HCT116 (cell line): ENCODE results near the gene CEND1. TPM values are rescaled to one million over a fixed set of nuclear protein-coding genes. Genes with fewer than 3 reads are reported as not detected.
A peak's percentile ranks its signal among the peaks of the same experiment; 100 is the strongest.

ENCODE experiments used
- ATAC-seq: fragments of 200-7000 bp; cut with Tn5 transposase; 2 replicates; pipeline ENCODE4 v1.9.1; 2020; ENCODE audit warnings: mild to moderate bottlenecking, moderate library complexity
- BruUV-seq: library from RNA; stranded (reverse); fragments of 400-500 nt; replicated peaks from 2 replicates; lab custom pipeline; 2021; lab: Mats Ljungman, UMichigan
- CTCF ChIA-PET: fragments of 300-600 bp; sonication (Branson Sonifier 250); formaldehyde crosslinking; loops from one replicate; lab custom pipeline; 2021; ENCODE audit warnings: antibody characterized with exemption; lab: Charles Lee
- POLR2A ChIA-PET: fragments of 300-600, 350-600 bp; sonication (Branson Sonifier 250); formaldehyde crosslinking; loops from one replicate; lab custom pipeline; 2021; ENCODE audit warnings: antibody characterized with exemption; lab: Charles Lee
- RAD21 ChIA-PET, 2 experiments: fragments of 300-600 bp; sonication (Branson Sonifier 250); formaldehyde crosslinking; loops; one replicate each; lab custom pipeline; 2023; ENCODE audit warnings: low total read pairs in 2 of 2; ENCODE audit not compliant: uncharacterized antibody in 2 of 2, unreplicated experiment in 2 of 2, low non-redundant PET in 1 of 2; lab: Charles Lee
- DNase-seq: peaks from one replicate; pipeline ENCODE4 v3.0.0-alpha.2; 2010; ENCODE audit warnings: low read depth, low spot score
- H2AFZ ChIP-seq: fragments of 200-600 bp; shearing (Covaris generic), sonication (generic); 2 replicates; pipeline ENCODE4 v1.6.1; 2017; ENCODE audit warnings: low read depth, mixed run types, mixed read lengths, antibody characterized with exemption, low read length; ENCODE audit not compliant: poor library complexity, severe bottlenecking
- H3K27ac ChIP-seq: 2 replicates; pipeline ENCODE4 v1.5.1; 2012; ENCODE audit warnings: low read depth, low read length
- H3K27me3 ChIP-seq: fragments of 200-600 bp; sonication (generic); 2 replicates; pipeline ENCODE4 v1.6.1; 2016; ENCODE audit warnings: mixed run types, low read length, mixed read lengths; ENCODE audit not compliant: insufficient read depth
- H3K36me3 ChIP-seq, 2 experiments: fragments of 200-500 bp in 1 of 2; fragments of 200-600 bp in 1 of 2; sonication (Bioruptor generic) in 1 of 2; sonication (generic) in 1 of 2; 2 replicates each; pipeline versions ENCODE4 v1.5.1 to v1.6.1; 2014 to 2016; ENCODE audit warnings: low read length in 2 of 2, inconsistent platforms in 1 of 2, mixed read lengths in 1 of 2, mixed run types in 1 of 2; ENCODE audit not compliant: insufficient read depth in 2 of 2, control insufficient read depth in 1 of 2
- H3K4me1 ChIP-seq, 2 experiments: fragments of 200-600 bp in 1 of 2; sonication (generic) in 1 of 2; 2 replicates each; pipeline versions ENCODE4 v1.5.1 to v1.6.1; 2012 to 2017; ENCODE audit warnings: low read length in 2 of 2, inconsistent platforms in 1 of 2, mild to moderate bottlenecking in 1 of 2, mixed read lengths in 1 of 2, mixed run types in 1 of 2, moderate library complexity in 1 of 2; ENCODE audit not compliant: insufficient read depth in 2 of 2, control insufficient read depth in 1 of 2
- H3K4me2 ChIP-seq: fragments of 200-600 bp; sonication (generic); 2 replicates; pipeline ENCODE4 v1.6.1; 2017; ENCODE audit warnings: mixed run types, low read length, mixed read lengths
- H3K4me3 ChIP-seq, 2 experiments: fragments of 200-600 bp in 1 of 2; sonication (generic) in 1 of 2; replicated peaks in 1 of 2; 2 replicates each; pipeline ENCODE4 v1.5.1; 2011 to 2016; ENCODE audit warnings: low read length in 2 of 2, control low read depth in 1 of 2, low read depth in 1 of 2, mild to moderate bottlenecking in 1 of 2, mixed read lengths in 1 of 2, mixed run types in 1 of 2
- H3K79me2 ChIP-seq: fragments of 200-600 bp; sonication (generic); 2 replicates; pipeline ENCODE4 v1.6.1; 2017; ENCODE audit warnings: mild to moderate bottlenecking, mixed run types, low read length, moderate library complexity, mixed read lengths; ENCODE audit not compliant: insufficient read depth
- H3K9ac ChIP-seq: fragments of 200-600 bp; sonication (generic); 2 replicates; pipeline ENCODE4 v1.6.1; 2016; ENCODE audit warnings: low read length, mixed read lengths
- H3K9me2 ChIP-seq: fragments of 200-600 bp; sonication (generic), shearing (Covaris generic); 2 replicates; pipeline ENCODE4 v1.6.1; 2017; ENCODE audit warnings: mixed run types, mild to moderate bottlenecking, moderate library complexity; ENCODE audit not compliant: insufficient read depth
- H3K9me3 ChIP-seq, 2 experiments: fragments of 200-500 bp in 1 of 2; fragments of 200-600 bp in 1 of 2; sonication (Bioruptor generic) in 1 of 2; sonication (generic) in 1 of 2; 2 replicates each; pipeline ENCODE4 v1.6.1; 2014 to 2017; ENCODE audit warnings: low read length in 2 of 2, mixed read lengths in 2 of 2, inconsistent platforms in 1 of 2, low read depth in 1 of 2, mild to moderate bottlenecking in 1 of 2, mixed run types in 1 of 2, moderate library complexity in 1 of 2; ENCODE audit not compliant: control insufficient read depth in 1 of 2, insufficient read depth in 1 of 2
- H4K20me1 ChIP-seq: fragments of 200-600 bp; sonication (generic), shearing (Covaris generic); 2 replicates; pipeline ENCODE4 v1.6.1; 2017; ENCODE audit warnings: mixed run types, mild to moderate bottlenecking, moderate library complexity; ENCODE audit not compliant: insufficient read depth
- EGR1 ChIP-seq: IDR thresholded peaks from 2 replicates; pipeline ENCODE4 v1.6.1; 2012; ENCODE audit warnings: low read depth
- ELF1 ChIP-seq: IDR thresholded peaks from 2 replicates; pipeline ENCODE4 v1.6.1; 2012; ENCODE audit warnings: low read depth, borderline replicate concordance
- EZH2 ChIP-seq: fragments of 200-600 bp; sonication (generic); IDR thresholded peaks from 2 replicates; pipeline ENCODE4 v1.6.1; 2017; ENCODE audit warnings: antibody characterized with exemption, mixed run types
- FOSL1 ChIP-seq: IDR thresholded peaks from 2 replicates; pipeline ENCODE4 v1.6.1; 2012; ENCODE audit warnings: low read depth
- JUND ChIP-seq: IDR thresholded peaks from 2 replicates; pipeline ENCODE4 v1.6.1; 2012
- MAX ChIP-seq: IDR thresholded peaks from 2 replicates; pipeline ENCODE4 v1.6.1; 2012
- POLR2AphosphoS5 ChIP-seq: IDR thresholded peaks from 2 replicates; pipeline ENCODE4 v1.6.1; 2011; ENCODE audit warnings: mild to moderate bottlenecking, low read depth, low read length, moderate library complexity
- RAD21 ChIP-seq: IDR thresholded peaks from 2 replicates; pipeline ENCODE4 v1.6.1; 2012; ENCODE audit warnings: low read depth, mild to moderate bottlenecking
- SIN3A ChIP-seq: IDR thresholded peaks from 2 replicates; pipeline ENCODE4 v1.6.1; 2012; ENCODE audit warnings: low read depth
- TCF7L2 ChIP-seq: IDR thresholded peaks from 2 replicates; pipeline ENCODE4 v1.7.0; 2011; ENCODE audit warnings: borderline replicate concordance, inconsistent platforms; ENCODE audit not compliant: insufficient read depth, insufficient read length; ENCODE audit errors: extremely low read depth
- YY1 ChIP-seq: IDR thresholded peaks from 2 replicates; pipeline ENCODE4 v1.6.1; 2011; ENCODE audit warnings: low read length, low read depth, moderate library complexity, mild to moderate bottlenecking; ENCODE audit not compliant: insufficient replicate concordance; ENCODE audit errors: extremely low read depth
- ZNF274 ChIP-seq: fragments of 200-500 bp; sonication (Bioruptor generic); IDR thresholded peaks from 2 replicates; pipeline ENCODE4 v1.6.1; 2014; ENCODE audit warnings: mild to moderate bottlenecking, low read depth, low read length, inconsistent platforms
- intact Hi-C: fragments of 100-400 bp; cut with micrococcal nuclease; formaldehyde crosslinking; loops from 2 replicates; pipeline ENCODE4 v1.10.0; 2022
- total RNA-seq: library from RNA; stranded (reverse); gene quantifications from one replicate; pipeline ENCODE4 v1.2.1, GENCODE V29; 2021; ENCODE audit not compliant: unreplicated experiment
- TF ChIP-seq, protein P1 (sequence below): IDR thresholded peaks from 2 replicates; pipeline ENCODE4 v1.6.1; 2012; ENCODE audit warnings: low read depth
- TF ChIP-seq, protein P2 (sequence below), 3 experiments: fragments of 200-600 bp in 1 of 3; sonication (generic) in 1 of 3; IDR thresholded peaks in 2 of 3; conservative IDR thresholded peaks in 1 of 3; 2 replicates each; pipeline ENCODE4 v1.5.1; 2012 to 2017; ENCODE audit warnings: low read depth in 2 of 3, low read length in 2 of 3, antibody characterized with exemption in 1 of 3, borderline replicate concordance in 1 of 3, control low read depth in 1 of 3, mild to moderate bottlenecking in 1 of 3, mixed read lengths in 1 of 3, mixed run types in 1 of 3, moderate library complexity in 1 of 3; ENCODE audit not compliant: insufficient read depth in 1 of 3

The CEND1 gene
- total RNA-seq, 1 experiment from 2014 or later = 0.27 TPM

DNA sequence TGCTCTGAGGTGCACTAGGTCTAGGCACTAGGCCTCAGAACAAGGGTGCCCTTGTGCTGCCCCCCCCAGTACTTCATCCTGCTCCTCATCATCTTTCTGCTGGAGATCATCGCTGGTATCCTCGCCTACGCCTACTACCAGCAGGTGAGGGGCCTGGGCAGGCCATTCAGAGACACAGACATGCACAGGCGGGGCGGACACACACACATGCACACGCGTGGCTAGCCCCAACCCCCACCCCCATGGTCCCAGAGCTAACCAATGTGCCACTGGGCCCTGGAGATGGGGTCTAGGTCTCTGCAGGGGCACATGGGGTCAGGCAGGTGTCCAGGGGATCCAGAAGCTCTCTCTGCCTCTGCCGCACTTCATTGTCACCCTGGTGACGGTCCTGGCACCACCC, 46.8 kb upstream of the CEND1 start:
- Histone ChIP-seq H3K79me2 (peaks cover 84% of the 10 kb centered on the region), H4K20me1 (peaks cover 23% of the 10 kb centered on the region; the same call in 1 of the 2 replicates), H3K9me3 (no peaks in the 10 kb centered on the region), H3K9me2 (no peaks in the 10 kb centered on the region), H3K4me3 (no peak overlapping the region), H3K27me3 (no peaks in the 10 kb centered on the region), H3K4me2 (no peak overlapping the region), H3K9ac (0 out of 2 replicates have a peak overlapping the region, but pooled peaks have one; percentile 17), H3K36me3 (peaks cover 3 to 44% of the 10 kb centered on the region in 2 experiments; a peak in 3 of 4 replicates), H3K27ac (peak overlapping the region; percentile 97), H3K4me1 (peaks cover 39 to 81% of the 10 kb centered on the region in 2 experiments), H2AFZ (no peak overlapping the region)
- intact Hi-C loops = no loop called here
- no peak for DNase-seq
- no TSS peak for BruUV-seq
- ATAC-seq = no peak
- ChIA-PET CTCF (no interaction called here), POLR2A (no interaction called here), RAD21 (no interaction called here)
- TF ChIP-seq, protein P1, sequence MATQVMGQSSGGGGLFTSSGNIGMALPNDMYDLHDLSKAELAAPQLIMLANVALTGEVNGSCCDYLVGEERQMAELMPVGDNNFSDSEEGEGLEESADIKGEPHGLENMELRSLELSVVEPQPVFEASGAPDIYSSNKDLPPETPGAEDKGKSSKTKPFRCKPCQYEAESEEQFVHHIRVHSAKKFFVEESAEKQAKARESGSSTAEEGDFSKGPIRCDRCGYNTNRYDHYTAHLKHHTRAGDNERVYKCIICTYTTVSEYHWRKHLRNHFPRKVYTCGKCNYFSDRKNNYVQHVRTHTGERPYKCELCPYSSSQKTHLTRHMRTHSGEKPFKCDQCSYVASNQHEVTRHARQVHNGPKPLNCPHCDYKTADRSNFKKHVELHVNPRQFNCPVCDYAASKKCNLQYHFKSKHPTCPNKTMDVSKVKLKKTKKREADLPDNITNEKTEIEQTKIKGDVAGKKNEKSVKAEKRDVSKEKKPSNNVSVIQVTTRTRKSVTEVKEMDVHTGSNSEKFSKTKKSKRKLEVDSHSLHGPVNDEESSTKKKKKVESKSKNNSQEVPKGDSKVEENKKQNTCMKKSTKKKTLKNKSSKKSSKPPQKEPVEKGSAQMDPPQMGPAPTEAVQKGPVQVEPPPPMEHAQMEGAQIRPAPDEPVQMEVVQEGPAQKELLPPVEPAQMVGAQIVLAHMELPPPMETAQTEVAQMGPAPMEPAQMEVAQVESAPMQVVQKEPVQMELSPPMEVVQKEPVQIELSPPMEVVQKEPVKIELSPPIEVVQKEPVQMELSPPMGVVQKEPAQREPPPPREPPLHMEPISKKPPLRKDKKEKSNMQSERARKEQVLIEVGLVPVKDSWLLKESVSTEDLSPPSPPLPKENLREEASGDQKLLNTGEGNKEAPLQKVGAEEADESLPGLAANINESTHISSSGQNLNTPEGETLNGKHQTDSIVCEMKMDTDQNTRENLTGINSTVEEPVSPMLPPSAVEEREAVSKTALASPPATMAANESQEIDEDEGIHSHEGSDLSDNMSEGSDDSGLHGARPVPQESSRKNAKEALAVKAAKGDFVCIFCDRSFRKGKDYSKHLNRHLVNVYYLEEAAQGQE = no peak
- TF ChIP-seq MAX (no peak), FOSL1 (no peak), ZNF274 (no peak), POLR2AphosphoS5 (no peak), TCF7L2 (no peak), SIN3A (no peak), EGR1 (no peak), RAD21 (no peak), ELF1 (no peak), EZH2 (no peak), JUND (no peak), YY1 (no peak)
- TF ChIP-seq, protein P2, sequence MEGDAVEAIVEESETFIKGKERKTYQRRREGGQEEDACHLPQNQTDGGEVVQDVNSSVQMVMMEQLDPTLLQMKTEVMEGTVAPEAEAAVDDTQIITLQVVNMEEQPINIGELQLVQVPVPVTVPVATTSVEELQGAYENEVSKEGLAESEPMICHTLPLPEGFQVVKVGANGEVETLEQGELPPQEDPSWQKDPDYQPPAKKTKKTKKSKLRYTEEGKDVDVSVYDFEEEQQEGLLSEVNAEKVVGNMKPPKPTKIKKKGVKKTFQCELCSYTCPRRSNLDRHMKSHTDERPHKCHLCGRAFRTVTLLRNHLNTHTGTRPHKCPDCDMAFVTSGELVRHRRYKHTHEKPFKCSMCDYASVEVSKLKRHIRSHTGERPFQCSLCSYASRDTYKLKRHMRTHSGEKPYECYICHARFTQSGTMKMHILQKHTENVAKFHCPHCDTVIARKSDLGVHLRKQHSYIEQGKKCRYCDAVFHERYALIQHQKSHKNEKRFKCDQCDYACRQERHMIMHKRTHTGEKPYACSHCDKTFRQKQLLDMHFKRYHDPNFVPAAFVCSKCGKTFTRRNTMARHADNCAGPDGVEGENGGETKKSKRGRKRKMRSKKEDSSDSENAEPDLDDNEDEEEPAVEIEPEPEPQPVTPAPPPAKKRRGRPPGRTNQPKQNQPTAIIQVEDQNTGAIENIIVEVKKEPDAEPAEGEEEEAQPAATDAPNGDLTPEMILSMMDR (IDR thresholded peaks at IDR 0.05 in 2 of 3, conservative IDR thresholded peaks at IDR 0.05 in 1 of 3; ENCODE audit: borderline replicate concordance in 1 of 3, insufficient read depth in 1 of 3, low read depth in 2 of 3, low read length in 2 of 3) = no peak
